Activated CD4-positive, alpha-beta memory T cell treated with anti-CD3 and anti-CD28 coated beads for 36 hours (primary cell): ENCODE results near the gene RNF20. TPM values are rescaled to one million over a fixed set of nuclear protein-coding genes. Genes with fewer than 3 reads are reported as not detected.

ENCODE experiments used
- CTCF ChIA-PET: fragments of 350-600 bp; sonication (Branson Sonifier 250); formaldehyde crosslinking; loops from one replicate; lab custom pipeline; 2021; ENCODE audit warnings: antibody characterized with exemption, inconsistent platforms; lab: Charles Lee
- POLR2A ChIA-PET: fragments of 350-600 bp; sonication (Branson Sonifier 250); formaldehyde crosslinking; loops from one replicate; lab custom pipeline; 2021; ENCODE audit warnings: antibody characterized with exemption; lab: Charles Lee
- DNase-seq: peaks from one replicate; pipeline ENCODE4 v3.0.0-alpha.2; 2020
- H3K27ac Mint-ChIP-seq: one replicate; pipeline ENCODE4 v1.8.0; 2021; ENCODE audit warnings: mixed read lengths
- H3K27me3 Mint-ChIP-seq: one replicate; pipeline ENCODE4 v1.8.0; 2021; ENCODE audit warnings: mixed read lengths
- H3K36me3 Mint-ChIP-seq: one replicate; pipeline ENCODE4 v1.8.0; 2021; ENCODE audit warnings: mixed read lengths
- H3K4me1 Mint-ChIP-seq: one replicate; pipeline ENCODE4 v1.8.0; 2021; ENCODE audit warnings: low read depth, mixed read lengths
- H3K4me3 Mint-ChIP-seq: one replicate; pipeline ENCODE4 v1.8.0; 2021; ENCODE audit warnings: mild to moderate bottlenecking, mixed read lengths
- H3K9me3 Mint-ChIP-seq: one replicate; pipeline ENCODE4 v1.8.0; 2021; ENCODE audit warnings: mixed read lengths
- intact Hi-C: fragments of 100-400 bp; cut with micrococcal nuclease; formaldehyde crosslinking; loops from one replicate; pipeline ENCODE4 v1.15.1; 2023
- total RNA-seq, 2 experiments: library from RNA; stranded (reverse); gene quantifications; one replicate each; pipeline ENCODE4 v1.2.3, GENCODE V29; 2021

Gene RNF20, protein sequence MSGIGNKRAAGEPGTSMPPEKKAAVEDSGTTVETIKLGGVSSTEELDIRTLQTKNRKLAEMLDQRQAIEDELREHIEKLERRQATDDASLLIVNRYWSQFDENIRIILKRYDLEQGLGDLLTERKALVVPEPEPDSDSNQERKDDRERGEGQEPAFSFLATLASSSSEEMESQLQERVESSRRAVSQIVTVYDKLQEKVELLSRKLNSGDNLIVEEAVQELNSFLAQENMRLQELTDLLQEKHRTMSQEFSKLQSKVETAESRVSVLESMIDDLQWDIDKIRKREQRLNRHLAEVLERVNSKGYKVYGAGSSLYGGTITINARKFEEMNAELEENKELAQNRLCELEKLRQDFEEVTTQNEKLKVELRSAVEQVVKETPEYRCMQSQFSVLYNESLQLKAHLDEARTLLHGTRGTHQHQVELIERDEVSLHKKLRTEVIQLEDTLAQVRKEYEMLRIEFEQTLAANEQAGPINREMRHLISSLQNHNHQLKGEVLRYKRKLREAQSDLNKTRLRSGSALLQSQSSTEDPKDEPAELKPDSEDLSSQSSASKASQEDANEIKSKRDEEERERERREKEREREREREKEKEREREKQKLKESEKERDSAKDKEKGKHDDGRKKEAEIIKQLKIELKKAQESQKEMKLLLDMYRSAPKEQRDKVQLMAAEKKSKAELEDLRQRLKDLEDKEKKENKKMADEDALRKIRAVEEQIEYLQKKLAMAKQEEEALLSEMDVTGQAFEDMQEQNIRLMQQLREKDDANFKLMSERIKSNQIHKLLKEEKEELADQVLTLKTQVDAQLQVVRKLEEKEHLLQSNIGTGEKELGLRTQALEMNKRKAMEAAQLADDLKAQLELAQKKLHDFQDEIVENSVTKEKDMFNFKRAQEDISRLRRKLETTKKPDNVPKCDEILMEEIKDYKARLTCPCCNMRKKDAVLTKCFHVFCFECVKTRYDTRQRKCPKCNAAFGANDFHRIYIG
- total RNA-seq: 10 to 100 TPM; 36.1 to 37.5 TPM

DNA sequence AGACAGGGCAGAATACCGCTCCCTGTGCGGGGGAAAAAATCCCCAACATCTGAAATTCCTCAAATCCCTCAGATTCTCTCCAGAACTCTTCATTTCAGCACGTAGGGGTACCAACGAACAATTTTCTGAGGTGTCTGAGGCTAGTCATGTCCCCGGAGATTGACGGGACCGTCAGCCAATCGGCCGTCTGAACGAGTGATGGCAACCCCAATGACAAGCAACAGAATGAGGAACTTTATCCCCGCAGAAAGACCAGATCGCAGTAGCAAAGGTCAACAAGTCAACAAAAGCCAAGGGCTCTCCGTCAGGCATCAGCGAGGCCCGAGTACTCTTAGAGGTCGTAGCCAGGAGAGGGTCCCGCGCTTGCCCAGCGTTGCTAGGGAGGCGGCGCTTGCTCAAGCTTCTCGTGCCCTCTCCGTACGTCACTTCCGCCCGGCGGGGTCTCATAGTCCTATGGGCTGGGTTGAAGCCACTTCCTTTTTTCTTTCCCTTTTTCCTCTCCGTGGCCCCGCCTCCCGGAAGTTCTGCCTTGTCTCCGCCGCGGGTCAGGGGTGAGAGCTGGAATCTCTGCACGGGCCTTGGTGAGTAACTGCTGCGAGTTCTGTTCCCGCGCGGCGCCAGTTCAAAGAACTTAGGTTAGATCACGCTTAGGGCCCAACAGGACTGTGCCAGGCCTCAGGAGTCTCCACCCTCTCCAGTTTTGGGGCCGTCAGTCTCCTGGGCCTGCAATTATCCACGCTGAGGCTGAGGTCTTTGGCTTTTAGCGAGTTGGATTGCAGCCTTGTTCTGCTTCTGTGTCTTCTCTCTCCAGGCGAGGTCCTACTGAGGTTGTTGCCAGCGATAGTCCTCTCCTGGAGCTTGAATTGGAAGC, at the start of gene RNF20:
Gene RNF20, plus strand, starts transcription at position 520 of the 871 bp plus-strand sequence. CDS start 1,571 bp downstream, outside the sequence.
- intact Hi-C loops: loop anchor here (1.0 to 5.0 kb wide), 5 partner anchors 23 to 936 kb away; partner anchors contain the start of genes MRPL50 and ZNF189
- Mint-ChIP-seq H3K9me3 (no peaks in the 10 kb centered on the region), H3K27me3 (peaks cover 1% of the 10 kb centered on the region), H3K4me3 (peak within 1 kb of the TSS; percentile 81), H3K27ac (peak within 1 kb of the TSS; percentile 95), H3K36me3 (peaks cover 14% of the 10 kb centered on the region), H3K4me1 (peaks cover 28% of the 10 kb centered on the region)
- peak; percentile 99 for DNase-seq
- ChIA-PET CTCF (interaction anchor here (0.6 to 3.4 kb wide), 7 partner anchors 9 to 145 kb away, joined by 3 to 23 read pairs (median 6); no protein-coding TSS in a partner anchor), POLR2A (interaction anchor here (1.2 kb wide), 2 partner anchors 135 to 138 kb away, joined by 3 to 10 read pairs; partner anchors contain the start of genes MRPL50 and ZNF189)

DNA sequence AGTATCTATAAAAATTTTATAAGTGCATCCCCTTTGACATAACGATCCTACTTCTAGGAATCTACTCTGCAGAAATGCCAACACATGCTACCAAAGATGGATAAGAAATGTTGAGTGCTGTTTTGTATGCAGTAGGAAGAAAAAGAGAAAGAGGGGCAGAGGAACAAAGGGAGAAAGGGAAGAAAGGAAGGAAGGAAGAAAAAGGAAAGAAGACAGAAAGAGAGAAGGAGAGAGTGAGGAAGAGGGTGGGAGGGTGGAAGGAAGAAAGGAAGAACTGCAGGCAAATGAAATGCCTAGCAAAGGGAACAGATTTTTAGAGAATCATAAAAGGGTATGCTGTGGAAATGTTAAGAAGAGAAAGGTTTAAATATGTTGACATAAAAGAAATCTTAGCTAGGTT, 49.6 kb upstream of the RNF20 start:
- POLR2A ChIA-PET: no interaction called here
- H3K27ac Mint-ChIP-seq: no peak overlapping the region
- intact Hi-C loops: no loop called here
- H3K36me3 Mint-ChIP-seq: no peaks in the 10 kb centered on the region
- no peak for DNase-seq
- CTCF ChIA-PET: no interaction called here
- peaks cover 51% of the 10 kb centered on the region for H3K27me3 Mint-ChIP-seq
- no peak overlapping the region for H3K4me3 Mint-ChIP-seq
- H3K4me1 Mint-ChIP-seq: peaks cover 4% of the 10 kb centered on the region
- no peaks in the 10 kb centered on the region for H3K9me3 Mint-ChIP-seq

- Mint-ChIP-seq H3K4me3 (no peak overlapping the region), H3K4me1 (peaks cover 4% of the 10 kb centered on the region), H3K36me3 (no peaks in the 10 kb centered on the region), H3K27ac (no peak overlapping the region), H3K27me3 (peaks cover 48% of the 10 kb centered on the region), H3K9me3 (no peaks in the 10 kb centered on the region)
- CTCF ChIA-PET: no interaction called here
- intact Hi-C loops: no loop called here
- no peak for DNase-seq
- POLR2A ChIA-PET: no interaction called here
These were observed 47.5 kb upstream of the RNF20 start for GRCh38 chr9:101485924-101486692.

GRCh38 chr9:101486693-101487442, 46.8 kb upstream of the RNF20 start:
- H3K27me3 Mint-ChIP-seq: peaks cover 42% of the 10 kb centered on the region
- no peaks in the 10 kb centered on the region for H3K36me3 Mint-ChIP-seq
- H3K4me3 Mint-ChIP-seq: peak overlapping the region; percentile 42
- H3K27ac Mint-ChIP-seq: no peak overlapping the region
- peaks cover 4% of the 10 kb centered on the region for H3K4me1 Mint-ChIP-seq
- H3K9me3 Mint-ChIP-seq: no peaks in the 10 kb centered on the region
- intact Hi-C loops: no loop called here
- DNase-seq: peak; percentile 22
- ChIA-PET POLR2A (no interaction called here), CTCF (no interaction called here)

DNA sequence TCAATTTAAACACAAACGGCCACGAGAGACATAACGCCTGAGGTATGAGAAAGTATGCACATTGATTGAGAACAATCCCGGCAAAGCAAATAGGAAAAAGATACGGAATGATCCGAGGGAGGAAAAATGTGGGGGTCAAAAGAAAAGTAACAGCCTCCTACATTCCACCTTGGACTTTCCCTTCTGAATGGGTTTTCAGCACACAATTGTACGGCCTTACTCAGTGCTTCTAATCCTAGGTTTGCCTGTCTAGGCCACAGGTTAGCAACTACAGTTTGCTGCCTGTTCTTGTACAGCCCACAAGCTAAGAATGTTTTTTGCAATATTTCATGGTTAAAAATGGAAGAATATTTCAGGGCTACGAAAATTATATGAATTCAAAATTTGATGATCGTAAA, 46.2 kb upstream of the RNF20 start:
- peaks cover 40% of the 10 kb centered on the region for H3K27me3 Mint-ChIP-seq
- H3K27ac Mint-ChIP-seq: no peak overlapping the region
- ChIA-PET CTCF (no interaction called here), POLR2A (no interaction called here)
- no peaks in the 10 kb centered on the region for H3K9me3 Mint-ChIP-seq
- H3K36me3 Mint-ChIP-seq: no peaks in the 10 kb centered on the region
- peaks cover 4% of the 10 kb centered on the region for H3K4me1 Mint-ChIP-seq
- DNase-seq: no peak
- H3K4me3 Mint-ChIP-seq: no peak overlapping the region
- intact Hi-C loops: no loop called here

DNA sequence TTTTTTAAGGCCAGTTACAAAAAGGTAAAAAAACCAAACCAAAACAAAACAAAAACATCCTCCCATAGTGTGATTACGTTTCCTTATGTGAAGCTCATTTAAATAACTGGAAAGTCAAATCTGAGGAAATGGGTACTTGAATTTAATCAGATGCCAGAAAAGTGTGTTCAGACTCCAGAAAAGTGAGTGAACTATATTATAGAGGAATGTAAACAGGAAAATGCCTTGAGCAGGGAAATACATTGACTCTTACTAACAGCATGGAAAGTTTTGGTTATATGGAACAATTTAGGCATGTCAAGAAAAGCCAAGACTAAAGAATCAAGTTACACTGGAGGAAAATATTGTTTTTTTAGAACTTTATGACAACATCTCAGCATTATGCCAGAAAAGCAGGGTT, 37.8 kb upstream of the RNF20 start:
- no peak for DNase-seq
- H3K9me3 Mint-ChIP-seq: no peaks in the 10 kb centered on the region
- H3K4me3 Mint-ChIP-seq: no peak overlapping the region
- H3K27me3 Mint-ChIP-seq: peaks cover 4% of the 10 kb centered on the region
- ChIA-PET POLR2A (no interaction called here), CTCF (no interaction called here)
- H3K27ac Mint-ChIP-seq: no peak overlapping the region
- no peaks in the 10 kb centered on the region for H3K4me1 Mint-ChIP-seq
- intact Hi-C loops: no loop called here
- no peaks in the 10 kb centered on the region for H3K36me3 Mint-ChIP-seq

- Mint-ChIP-seq H3K36me3 (no peaks in the 10 kb centered on the region), H3K9me3 (no peaks in the 10 kb centered on the region)
These were observed 35.3 kb upstream of the RNF20 start for GRCh38 chr9:101498323-101498722.

GRCh38 chr9:101504188-101504587, 29.5 kb upstream of the RNF20 start:
- H3K27ac Mint-ChIP-seq: no peak overlapping the region
- no peak for DNase-seq
- intact Hi-C loops: no loop called here
- H3K36me3 Mint-ChIP-seq: no peaks in the 10 kb centered on the region
- ChIA-PET CTCF (interaction anchor here (0.7 to 1.1 kb wide), 2 partner anchors 25 to 1093 kb away, joined by 3 to 4 read pairs; no protein-coding TSS in a partner anchor), POLR2A (no interaction called here)
- peaks cover 2% of the 10 kb centered on the region for H3K4me1 Mint-ChIP-seq
- H3K4me3 Mint-ChIP-seq: no peak overlapping the region
- H3K27me3 Mint-ChIP-seq: peaks cover 7% of the 10 kb centered on the region
- H3K9me3 Mint-ChIP-seq: no peaks in the 10 kb centered on the region

More at GRCh38 chr9:101498323-101498722, 35.3 kb upstream of the RNF20 start:
- no peak for DNase-seq
- Mint-ChIP-seq H3K27me3 (peaks cover 4% of the 10 kb centered on the region), H3K27ac (no peak overlapping the region), H3K4me3 (no peak overlapping the region), H3K4me1 (no peaks in the 10 kb centered on the region)
- CTCF ChIA-PET: interaction anchor here (1.2 kb wide), 1 partner anchor 40 kb away, joined by 3 read pairs; no protein-coding TSS in a partner anchor
- POLR2A ChIA-PET: no interaction called here
- intact Hi-C loops: no loop called here

DNA sequence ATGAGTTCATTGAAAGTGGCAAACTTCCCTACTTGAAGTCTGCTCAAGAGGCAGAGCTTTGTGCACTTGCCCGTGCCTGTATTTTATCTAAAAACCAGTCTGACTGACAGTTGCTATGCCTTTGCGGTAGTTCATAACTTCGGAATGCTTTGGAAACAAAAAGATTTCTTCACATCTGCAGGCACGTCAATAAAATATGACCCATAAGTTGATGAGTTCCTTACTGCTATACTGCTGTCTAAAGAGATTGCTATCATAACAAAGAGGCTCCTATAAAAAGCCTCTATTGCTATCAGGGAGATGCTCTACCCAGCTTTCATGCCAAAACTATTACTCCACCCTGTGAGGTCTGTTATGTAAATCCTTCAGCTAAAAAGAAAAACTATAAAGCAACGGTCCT, 25.4 kb upstream of the RNF20 start:
- H3K27me3 Mint-ChIP-seq: peaks cover 7% of the 10 kb centered on the region
- H3K4me1 Mint-ChIP-seq: peaks cover 22% of the 10 kb centered on the region
- POLR2A ChIA-PET: no interaction called here
- H3K36me3 Mint-ChIP-seq: no peaks in the 10 kb centered on the region
- H3K9me3 Mint-ChIP-seq: no peaks in the 10 kb centered on the region
- CTCF ChIA-PET: interaction anchor here (1.4 kb wide), 1 partner anchor 49 kb away, joined by 3 read pairs; no protein-coding TSS in a partner anchor
- no peak for DNase-seq
- intact Hi-C loops: no loop called here
- no peak overlapping the region for H3K27ac Mint-ChIP-seq
- H3K4me3 Mint-ChIP-seq: no peak overlapping the region

DNA sequence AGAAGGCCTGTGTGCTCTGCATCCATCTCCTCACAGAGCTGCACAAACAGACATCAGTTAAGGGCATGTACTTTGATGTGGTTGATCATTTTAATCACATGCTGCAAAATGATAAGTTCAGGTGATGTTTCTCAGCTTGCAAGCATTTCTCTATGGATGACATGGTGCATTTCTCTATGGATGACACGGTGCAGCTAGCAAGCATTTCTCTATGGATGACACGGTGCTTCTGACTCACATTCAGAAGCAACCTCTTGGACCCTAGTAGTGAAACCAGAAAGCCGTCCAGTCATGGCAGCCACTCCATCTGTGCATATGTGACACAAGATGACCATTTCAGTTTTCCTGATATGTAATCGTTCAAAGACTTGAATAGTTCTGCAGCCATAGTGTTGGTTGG, 24.1 kb upstream of the RNF20 start:
- ChIA-PET POLR2A (no interaction called here), CTCF (no interaction called here)
- H3K27me3 Mint-ChIP-seq: peaks cover 6% of the 10 kb centered on the region
- H3K27ac Mint-ChIP-seq: no peak overlapping the region
- peaks cover 22% of the 10 kb centered on the region for H3K4me1 Mint-ChIP-seq
- intact Hi-C loops: no loop called here
- H3K4me3 Mint-ChIP-seq: no peak overlapping the region
- H3K9me3 Mint-ChIP-seq: no peaks in the 10 kb centered on the region
- DNase-seq: peak; percentile 26
- no peaks in the 10 kb centered on the region for H3K36me3 Mint-ChIP-seq
